GM23338 (cell line): ENCODE data around the gene GPR171.

Source experiments
- CTCF ChIP-seq, 2 experiments: fragments of 200-600 bp in 1 of 2; sonication (generic) in 1 of 2; conservative IDR thresholded peaks; 2 replicates each; pipeline versions ENCODE4 v1.5.1 to v1.6.1; 2016 to 2017; ENCODE audit warnings: antibody characterized with exemption in 2 of 2, low read depth in 2 of 2, mild to moderate bottlenecking in 2 of 2, moderate library complexity in 1 of 2
- EZH2 ChIP-seq: fragments of 200-600 bp; sonication (generic); IDR thresholded peaks from one replicate; pipeline ENCODE4 v1.8.0; 2017; ENCODE audit warnings: antibody characterized with exemption, mild to moderate bottlenecking, low read depth; ENCODE audit not compliant: unreplicated experiment
- POLR2AphosphoS5 ChIP-seq: IDR thresholded peaks from 2 replicates; pipeline ENCODE4 v1.6.1; 2016; ENCODE audit warnings: antibody characterized with exemption, low read depth

- TF ChIP-seq CTCF (conservative IDR thresholded peaks at IDR 0.05; ENCODE audit: low read depth in 2 of 2): no peak
- TF ChIP-seq EZH2: no peak
- TF ChIP-seq POLR2AphosphoS5: no peak
These were observed 25.6 kb upstream of the GPR171 start for GRCh38 chr3:151228666-151229040.
